Stimulated activated naive CD4-positive, alpha-beta T cell treated with Interleukin-2 at 50 U/mL for 16 hours (primary cell): ENCODE data around the gene SAXO2.
"Not testable (repeated sequence)": the region's sequence is repeated elsewhere in the genome, so short reads cannot be mapped to it uniquely, and the experiment has no call there.

Source experiments
- DNase-seq: peaks from one replicate; lab custom pipeline; 2025; lab: John Stamatoyannopoulos, UW

SAXO2 gene

DNA sequence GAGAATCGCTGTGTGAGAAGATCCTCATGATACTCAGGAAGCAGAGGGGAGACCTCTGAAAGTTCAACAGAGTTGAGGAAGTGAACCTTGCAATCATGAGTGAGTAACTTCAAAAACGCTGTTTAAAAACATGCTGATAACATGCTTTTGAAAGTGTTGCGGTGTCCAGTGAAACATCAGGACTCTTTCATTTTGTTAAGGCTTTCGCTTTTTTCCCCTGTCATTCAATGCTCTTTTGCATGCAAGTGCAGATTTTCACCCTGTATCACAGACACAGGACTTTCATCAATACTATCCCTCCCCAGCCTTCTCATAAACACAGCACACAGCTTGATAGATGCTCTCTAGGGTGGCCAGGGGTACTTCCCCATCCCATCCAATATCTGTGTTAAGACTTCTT, 23.9 kb downstream of the SAXO2 start:
- not testable (repeated sequence) for DNase-seq

DNA sequence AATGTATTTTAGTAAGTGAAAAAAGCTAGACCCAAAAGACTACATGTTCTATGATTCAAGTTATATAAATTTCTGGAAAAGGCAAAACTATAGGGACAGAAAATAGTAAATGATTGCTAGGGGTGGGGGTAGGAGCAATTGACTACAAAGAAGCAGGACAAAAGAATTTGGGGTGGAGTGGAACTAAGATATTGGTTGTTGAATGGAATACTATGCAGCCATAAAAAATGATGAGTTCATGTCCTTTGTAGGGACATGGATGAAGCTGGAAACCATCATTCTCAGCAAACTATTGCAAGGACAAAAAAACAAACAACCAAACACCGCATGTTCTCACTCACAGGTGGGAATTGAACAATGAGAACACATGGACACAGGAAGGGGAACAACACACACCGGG, 25.6 kb downstream of the SAXO2 start:
- DNase-seq: not testable (repeated sequence)

DNA sequence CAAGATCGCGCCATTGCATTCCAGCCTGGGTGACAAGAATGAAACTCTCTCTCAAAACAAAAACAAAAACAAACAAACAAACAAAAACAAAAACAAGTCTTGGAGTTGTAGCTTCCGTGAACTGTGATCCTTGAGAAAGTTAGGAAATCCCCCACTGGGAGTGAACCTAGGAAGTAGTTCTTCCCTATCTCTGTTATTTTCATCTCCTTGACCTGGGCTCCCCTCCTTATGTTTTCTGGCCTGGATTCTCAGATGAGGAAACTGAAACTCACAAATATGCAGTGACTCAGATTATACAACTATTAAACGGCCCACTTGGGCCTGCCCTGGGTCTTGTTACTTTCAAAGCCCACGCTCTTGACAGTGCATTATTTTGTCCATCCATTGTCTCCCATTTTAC, 29.7 kb downstream of the SAXO2 start:
- DNase-seq: no peak

DNA sequence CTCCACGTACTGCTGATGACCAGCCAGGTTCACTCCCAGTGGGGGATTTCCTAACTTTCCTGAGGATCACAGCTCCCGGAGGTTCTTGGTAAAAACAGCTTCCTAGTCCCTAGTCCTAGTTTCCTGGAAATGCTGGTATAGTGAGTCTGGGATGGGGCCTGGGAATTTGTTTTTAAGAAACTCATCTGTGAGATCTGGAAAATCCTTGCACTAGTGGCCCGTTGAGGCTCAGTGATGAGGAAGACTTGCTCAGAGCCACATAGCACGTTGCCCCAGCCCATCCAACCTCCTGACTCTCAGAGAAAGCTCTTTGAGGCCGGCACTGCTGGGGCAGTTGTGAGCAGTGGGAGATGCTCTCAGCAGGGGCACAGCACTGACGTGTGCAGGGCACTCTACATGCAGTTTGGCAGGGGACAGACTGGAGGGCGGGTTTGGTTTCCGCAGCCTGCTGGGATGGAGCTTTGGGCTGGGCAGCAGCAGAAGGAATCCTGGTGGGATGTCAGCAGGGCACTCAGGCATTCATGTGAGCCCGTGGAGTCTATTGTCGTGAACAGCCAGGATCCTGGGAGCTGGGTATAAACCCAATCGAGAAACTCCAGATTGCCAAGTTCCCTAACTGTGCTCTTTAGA, 31.6 kb downstream of the SAXO2 start:
- DNase-seq: no peak

DNA sequence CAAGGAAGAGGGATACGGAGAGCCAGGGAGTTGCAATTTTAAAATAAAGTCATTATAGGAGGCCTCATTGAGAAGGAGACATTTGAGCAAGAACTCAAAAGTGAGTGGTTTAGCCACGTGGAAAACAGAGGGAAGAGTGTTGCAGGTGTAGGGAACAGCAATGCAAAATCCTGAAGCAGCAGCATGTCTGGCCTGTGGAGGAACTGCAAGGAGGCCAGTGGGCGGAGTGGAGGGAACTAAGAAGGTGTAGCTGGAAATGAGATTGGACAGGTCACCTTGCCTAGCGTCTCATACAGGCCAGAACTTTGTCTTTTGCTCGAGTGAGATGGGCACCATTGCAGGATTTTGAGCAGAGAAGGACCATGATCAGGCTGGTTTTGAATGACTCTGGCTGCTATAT, 34.9 kb downstream of the SAXO2 start:
- no peak for DNase-seq

DNA sequence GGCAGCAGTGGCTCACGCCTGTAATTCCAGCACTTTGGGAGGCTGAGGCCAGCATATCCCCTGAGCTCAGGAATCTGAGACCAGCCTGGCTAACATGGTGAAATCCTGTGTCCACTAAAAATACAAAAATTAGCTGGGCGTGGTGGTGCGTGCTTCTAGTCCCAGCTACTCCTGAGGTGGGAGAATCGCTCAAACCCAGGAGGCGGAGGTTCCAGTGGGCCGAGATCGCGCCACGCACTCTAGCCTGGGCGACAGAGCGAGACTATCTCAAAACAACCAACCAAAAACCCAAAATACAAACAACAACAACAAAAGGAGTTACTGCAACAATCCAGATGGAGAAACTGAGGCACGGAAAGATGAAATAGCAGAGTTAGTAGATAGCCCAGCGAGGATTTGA, 35.4 kb downstream of the SAXO2 start:
- no peak for DNase-seq

DNA sequence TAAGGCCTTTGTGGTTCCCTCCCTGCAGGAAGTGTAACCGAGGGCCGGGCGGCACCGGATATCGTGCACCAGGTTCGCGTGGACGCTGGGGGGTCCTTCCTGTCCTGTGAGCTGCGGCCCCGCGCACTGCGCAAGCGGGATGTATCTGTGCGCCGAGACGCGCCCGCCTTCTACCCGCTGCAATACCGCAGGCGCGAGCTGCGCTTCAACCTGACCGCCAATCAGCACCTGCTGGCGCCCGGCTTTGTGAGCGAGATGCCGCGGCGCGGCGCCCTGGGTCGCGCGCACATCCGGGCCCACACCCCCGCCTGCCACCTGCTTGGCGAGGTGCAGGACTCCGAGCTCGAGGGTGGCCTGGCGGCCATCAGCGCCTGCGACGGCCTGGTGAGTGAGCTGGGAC, 35.9 kb downstream of the SAXO2 start:
- DNase-seq: peak; percentile 26

DNA sequence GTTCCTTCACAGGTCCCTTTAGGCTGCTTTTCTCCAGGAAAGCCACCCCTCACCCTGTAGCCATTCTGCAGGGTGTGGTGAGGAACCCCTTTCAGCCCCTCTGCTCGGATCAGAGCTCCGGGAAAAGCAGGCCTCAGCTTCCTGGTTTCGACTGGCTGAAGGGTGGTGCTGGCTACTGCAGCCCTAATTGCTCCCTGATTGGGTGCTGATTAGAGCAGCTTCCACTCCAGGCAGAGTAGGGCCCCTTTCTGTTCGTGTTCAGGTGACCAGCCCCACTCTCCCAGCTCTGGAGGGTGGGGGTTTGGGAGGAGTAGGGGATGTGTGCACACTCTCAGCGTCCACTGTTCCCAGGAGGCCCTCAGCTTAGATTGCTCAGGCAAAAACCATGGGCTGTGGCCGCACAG, 36.9 kb downstream of the SAXO2 start:
- not testable (repeated sequence) for DNase-seq

DNA sequence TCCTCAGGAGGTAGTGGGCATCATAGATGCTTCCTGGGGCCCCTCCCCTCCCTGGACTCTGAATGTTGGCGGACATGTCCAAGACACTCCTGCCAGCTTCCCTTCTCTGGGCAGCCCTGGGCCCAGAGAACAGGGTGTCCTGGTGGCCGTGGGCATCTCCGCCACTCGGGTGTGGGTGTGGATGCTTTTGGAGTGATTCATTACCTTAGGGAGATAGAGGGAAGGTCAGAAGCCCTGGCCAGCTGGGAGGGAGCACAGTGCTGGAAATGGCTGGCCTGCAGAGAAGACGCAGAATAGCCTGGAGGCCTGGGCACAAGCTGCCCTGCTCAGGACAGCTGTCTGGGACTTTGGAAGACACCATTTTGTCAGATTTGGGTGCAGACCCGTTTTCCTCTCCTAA, 37.7 kb downstream of the SAXO2 start:
- not testable (repeated sequence) for DNase-seq

DNA sequence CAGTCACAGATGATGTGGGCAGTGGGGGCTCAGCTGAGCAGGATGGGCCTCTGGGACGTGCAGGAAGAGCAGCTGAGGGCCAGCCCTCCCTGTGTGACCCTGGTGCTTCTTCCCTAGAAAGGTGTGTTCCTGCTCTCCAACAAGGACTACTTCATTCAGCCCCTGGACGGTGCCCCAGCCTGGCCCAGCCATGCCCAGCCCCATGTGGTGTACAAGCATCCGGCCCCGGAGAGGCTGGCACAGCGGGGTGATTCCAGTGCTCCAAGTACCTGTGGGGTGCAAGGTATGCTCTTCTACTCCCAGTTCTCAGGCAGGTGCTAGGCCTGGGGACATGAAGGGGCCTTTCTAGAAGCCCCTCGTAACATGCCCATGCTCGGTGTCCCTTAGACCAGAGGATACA, 38.3 kb downstream of the SAXO2 start:
- DNase-seq: no peak

DNA sequence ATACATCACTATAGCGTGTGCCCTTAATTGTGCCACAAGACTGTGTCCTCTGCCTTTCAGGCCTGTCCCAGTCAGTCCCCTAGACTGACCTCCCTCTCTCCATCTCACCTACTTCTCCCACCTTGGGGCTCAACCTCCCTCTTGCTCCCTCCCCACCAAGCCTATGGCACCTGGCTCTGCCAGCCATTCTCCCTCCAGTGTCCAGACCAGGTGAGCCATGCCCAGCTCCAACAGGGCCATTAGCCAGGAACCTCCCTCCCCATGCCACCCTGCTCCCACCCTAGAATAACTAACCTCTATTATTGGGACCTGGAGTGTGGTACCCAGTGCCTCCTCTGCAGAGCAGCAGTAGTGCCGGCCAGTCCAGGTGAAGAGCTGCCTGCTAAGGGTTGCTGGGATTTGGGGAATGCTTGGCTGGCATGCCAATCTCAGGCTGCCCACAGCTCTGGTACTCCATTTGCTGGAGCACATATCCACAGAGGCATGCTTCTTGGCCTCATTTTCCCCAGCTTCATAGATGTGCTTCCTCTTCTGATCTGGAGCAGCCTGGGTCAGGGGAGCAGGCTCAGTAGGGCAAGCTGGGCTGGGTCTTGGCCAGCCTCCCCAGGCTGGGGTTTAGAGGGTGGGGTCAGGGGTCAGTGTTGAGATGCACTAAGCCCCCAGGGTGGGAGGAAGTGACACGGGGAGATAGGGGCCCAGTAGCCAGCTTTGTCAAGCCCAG, 38.8 kb downstream of the SAXO2 start:
- DNase-seq: no peak

DNA sequence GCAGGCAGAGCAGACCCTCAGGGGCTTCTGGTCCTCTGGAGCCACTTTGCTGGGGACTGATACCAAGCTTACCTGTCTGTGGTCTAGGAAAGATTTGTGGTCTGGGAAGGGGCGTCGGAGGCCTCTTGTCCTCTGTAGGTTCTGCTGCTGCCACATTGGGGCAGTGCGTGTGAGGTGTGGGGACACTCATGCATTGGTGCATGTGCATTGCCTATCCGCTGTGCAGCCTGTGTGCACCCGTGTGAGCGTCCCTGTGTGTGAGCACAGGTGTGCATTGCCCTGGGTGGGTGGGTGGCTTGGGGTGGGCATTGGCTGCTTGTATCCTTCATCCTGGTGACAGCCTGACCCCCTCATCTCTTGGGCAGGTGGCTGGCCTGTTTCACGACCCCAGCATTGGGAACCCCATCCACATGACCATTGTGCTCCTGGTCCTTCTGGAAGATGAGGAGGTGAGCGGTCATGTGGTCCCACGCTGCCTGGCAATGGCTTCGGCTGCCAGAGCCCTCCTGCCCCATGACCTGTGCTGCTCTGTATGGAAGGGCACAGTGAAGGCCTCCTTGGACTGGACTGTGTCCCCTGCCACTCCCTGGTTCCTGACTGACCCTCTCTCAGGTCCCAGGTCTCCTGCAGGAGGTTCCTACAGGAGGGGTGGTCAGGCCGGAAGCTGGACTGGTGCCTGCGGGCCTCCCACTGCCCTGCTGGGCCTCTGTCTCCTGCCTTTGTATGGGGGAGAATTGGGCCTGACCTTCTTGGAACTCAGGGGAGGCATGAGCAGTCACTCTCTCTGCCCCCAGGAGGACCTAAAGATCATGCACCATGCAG, 41.5 kb downstream of the SAXO2 start:
- no peak for DNase-seq

DNA sequence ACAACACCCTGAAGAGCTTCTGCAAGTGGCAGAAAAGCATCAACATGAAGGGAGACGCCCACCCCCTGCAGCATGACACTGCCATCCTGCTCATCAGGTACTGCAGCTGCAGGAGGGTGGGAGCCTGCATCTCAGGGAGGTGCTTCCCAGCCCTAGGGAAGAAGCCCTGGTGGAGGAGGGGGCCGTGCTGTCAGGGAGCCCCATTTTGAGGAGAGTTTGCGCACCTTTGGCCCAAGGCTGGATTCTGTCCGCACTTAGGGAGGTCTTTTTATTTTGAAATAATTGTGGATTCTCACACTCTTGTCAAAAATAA, 42.1 kb downstream of the SAXO2 start:
- no peak for DNase-seq

DNA sequence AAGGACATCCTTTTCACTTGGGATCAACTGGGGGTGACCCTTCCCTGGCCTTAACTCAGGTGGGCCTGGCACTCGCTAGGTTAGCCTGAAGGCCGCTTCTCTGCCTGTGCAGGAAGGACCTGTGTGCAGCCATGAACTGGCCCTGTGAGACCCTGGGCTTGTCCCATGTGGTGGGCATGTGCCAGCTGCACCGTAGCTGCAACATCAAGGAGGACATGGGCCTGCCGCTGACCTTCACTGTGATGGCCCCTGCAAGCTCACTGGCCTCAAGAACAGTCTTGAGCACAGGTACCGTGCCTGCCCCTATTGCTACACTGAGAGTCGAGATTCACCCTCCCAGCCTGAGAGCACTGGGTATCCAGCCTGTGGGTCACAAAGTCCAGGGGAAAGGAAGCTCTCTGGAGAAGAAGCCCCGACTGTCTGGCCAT, 43.0 kb downstream of the SAXO2 start:
- no peak for DNase-seq

DNA sequence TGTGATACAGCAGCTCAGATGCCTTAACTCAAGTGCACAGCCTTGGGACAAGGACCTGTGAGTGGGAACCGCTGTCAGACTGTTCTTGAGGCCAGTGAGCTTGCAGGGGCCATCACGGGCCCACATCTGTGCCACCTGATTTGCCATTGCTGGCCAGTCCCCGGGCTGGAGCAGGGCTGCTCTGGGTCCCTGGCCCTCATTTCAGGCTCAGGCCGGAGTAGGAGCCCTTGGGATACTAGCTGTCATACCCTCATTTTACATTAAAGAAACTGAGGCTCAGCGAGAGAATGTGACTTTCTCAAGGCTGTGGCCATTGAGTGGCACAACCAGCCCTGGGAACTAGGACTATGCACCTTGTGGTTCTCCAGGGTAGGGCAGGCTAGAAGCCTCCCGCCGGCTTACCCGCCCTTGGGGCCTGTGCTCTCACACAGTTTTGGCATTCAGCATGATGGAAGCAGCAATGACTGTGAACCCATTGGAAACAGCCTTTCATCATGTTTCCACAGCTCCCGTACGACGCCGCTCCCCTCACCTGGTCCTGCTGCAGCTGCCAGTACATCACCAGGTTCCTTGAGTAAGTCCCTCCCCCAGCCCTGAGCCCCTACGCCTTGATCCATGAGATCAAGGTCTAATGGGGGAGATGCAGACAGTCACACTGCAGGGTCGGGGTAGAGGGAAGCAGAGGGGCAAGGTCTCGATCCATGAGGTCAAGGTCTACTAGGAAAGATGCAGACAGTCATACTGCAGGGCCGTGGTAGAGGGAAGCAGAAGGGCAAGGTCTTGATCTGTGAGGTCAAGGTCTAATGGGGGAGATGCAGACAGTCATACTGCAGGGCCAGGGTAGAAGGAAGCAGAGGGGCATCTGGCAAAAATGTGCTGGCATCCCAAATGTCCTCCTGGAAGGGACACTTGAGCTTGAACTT, 44.4 kb downstream of the SAXO2 start:
- no peak for DNase-seq

DNA sequence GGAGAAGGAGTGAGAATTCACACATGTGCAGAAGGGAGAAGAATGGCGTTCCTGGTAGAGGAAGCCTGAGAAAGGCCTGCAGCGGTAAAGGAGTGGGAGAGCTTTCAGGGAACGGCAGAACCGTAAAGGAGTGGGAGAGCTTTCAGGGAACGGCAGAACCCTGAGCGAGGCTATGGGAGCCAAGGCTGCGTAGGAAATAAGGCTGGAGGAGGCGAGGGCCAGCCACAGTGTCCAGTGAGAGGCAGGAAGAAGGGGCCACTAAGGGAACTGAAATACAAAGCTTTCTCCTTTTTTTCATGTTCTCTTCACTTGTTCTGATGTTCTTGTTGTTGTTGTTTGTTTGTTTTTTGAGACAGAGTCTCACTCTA, 45.1 kb downstream of the SAXO2 start:
- DNase-seq: no peak

DNA sequence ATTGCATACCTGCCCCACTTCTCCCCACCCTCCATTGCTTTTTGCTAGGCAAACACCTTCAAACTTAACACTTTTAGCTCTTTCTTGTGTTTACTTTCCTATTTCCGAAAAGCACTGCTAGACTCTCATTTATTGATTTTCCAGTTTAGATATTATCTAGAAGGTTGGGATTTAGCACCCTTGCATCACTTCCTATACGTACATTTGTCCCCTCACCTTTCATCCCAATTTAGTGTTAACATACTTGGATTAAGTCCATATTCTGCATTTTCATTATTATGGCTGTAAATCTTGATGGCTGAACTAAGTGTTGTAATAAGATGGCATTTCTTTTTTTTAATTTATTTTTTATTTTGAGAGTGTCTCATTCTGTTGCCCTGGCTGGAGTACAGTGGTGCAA, 47.2 kb downstream of the SAXO2 start:
- no peak for DNase-seq

DNA sequence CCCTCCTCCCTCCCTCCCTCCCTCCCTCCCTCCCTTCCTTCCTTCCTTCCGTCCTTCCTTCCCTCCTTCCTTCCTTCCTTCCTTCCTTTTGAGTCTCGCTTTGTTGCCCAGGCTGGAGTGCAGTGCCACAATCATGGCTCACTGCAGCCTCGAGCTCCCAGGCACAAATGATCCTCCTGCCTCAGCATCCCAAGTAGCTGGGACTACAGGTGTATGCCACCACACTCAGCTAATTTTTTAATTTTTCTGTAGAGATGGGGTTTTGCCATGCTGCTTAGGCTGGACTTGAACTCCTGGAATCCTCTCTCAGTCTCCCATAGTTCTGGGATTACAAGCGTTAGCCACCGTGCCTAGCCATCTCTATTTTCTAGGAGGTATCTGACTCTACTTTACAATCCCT, 48.7 kb downstream of the SAXO2 start:
- DNase-seq: not testable (repeated sequence)

DNA sequence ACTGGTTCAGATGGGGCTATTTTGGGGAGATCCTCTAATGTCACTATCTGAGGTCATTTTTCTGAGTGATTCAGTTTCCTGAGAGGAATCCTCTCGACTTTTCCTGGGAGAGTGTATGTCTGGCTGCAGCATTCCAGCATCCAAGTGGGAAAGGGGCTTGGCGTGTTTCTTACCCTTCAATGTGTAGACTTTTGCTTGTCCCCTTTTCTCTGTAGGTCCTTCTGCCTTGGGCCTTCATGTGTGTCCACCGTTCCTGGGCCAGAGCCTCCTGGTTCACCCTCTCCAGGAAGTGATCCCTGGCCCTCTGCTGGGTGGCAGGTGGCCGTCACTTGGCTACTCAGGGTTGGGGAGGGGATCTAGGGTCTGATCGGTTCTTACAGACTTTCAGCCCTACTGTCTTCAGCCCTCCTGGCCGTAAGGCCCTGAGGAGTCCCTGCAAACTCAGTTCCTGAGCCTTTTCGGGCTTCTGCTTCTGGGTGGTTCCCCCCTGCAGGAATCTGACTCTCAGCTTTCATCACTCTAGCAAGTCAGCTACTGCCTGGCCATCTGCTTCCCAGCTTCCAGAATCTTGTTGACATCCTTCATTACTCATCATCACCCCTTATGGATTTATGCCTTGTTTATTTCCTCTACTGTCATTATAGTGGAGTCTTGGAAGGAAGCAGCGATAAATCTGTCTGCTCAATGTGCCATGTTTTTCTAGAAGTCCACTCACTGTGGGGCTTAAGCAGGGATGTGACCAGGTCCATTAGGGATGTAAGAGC, 50.1 kb downstream of the SAXO2 start:
- DNase-seq: no peak

DNA sequence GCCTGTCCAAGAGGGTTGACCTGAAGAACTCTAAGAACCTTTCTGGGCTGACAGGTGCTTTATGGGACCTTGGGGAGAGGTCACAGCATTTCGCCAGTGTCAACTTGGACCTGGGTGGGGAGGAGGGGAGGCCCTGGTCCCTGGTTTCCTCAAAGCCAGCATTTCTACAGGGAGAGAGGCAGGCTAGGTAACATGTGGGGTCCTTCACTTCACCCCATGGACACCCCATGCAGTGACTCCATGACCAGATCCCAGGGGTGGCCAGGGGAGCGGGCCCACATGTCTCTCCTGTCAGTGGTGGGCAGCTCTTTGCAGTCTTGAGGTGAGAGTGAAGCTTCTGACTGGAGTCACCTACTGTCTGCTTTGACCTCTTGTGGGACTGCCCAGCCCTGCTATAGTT, 50.8 kb downstream of the SAXO2 start:
- no peak for DNase-seq

DNA sequence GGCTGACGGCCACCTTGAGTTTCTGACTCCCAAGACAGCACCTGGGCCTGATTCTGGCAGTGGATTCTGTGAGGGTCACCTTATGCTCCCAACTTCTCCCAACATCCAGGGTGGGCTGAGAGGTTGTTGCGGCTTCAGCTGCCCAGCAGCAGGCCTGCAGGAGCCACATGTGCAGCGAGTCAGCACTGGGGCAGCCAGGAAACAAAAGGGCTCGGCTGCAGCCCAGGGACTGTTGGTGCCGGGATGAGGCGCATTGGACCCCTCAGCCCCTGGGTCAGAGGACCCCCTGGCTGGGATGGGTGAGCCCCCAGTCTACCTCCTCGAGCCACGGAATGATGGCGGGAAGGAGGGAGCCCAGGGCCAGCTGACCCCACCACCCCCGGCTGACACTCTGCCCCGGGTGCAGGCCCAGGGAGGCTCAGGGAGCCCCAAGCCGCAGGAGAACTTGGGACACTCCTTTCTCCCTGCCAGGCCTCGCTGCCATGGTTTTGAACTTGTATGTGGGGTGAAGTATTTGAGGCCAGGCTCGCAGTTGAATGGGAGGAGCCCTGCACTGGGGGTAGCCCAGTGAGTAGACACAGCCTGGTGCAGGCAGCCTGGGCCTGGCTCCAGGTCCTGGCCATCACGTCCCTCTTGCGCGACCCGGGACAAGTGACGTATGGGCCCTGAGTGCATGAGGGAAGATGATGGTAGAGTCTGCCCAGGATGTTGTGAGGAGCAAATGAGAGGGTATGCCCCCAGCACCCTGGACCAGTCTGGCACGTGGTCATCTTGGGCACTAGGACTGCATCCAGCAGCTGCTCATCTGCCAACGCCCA, 51.5 kb downstream of the SAXO2 start:
- DNase-seq: not testable (repeated sequence)
